H1 (cell line): ENCODE results near the gene RRBP1. TPM values are rescaled to one million over a fixed set of nuclear protein-coding genes. Genes with fewer than 3 reads are reported as not detected.

Source experiments
- CEBPB ChIP-seq: IDR thresholded peaks from 2 replicates; pipeline ENCODE4 v1.6.1; 2012; ENCODE audit warnings: low read depth, low read length
- CHD7 ChIP-seq: fragments of 300-600 bp; sonication (generic); IDR thresholded peaks from 2 replicates; pipeline ENCODE4 v1.7.1; 2012; ENCODE audit warnings: low read length, moderate library complexity, mild to moderate bottlenecking, inconsistent platforms; ENCODE audit not compliant: insufficient replicate concordance
- CREB1 ChIP-seq: IDR thresholded peaks from 2 replicates; pipeline ENCODE4 v1.6.1; 2012; ENCODE audit warnings: inconsistent platforms
- HDAC6 ChIP-seq: IDR thresholded peaks from one replicate; pipeline ENCODE4 v1.7.1; 2012; ENCODE audit warnings: low read depth, mild to moderate bottlenecking, inconsistent platforms, low read length, moderate library complexity
- JUND ChIP-seq: IDR thresholded peaks from 2 replicates; pipeline ENCODE4 v1.6.1; 2011; ENCODE audit warnings: mild to moderate bottlenecking, improper control_type of control experiment, low read length
- KDM1A ChIP-seq: fragments of 200-600, 300-600 bp; sonication (generic); IDR thresholded peaks from 2 replicates; pipeline ENCODE4 v1.7.1; 2016; ENCODE audit warnings: mild to moderate bottlenecking, low read length, borderline replicate concordance
- NRF1 ChIP-seq: IDR thresholded peaks from 2 replicates; pipeline ENCODE4 v1.6.1; 2011; ENCODE audit warnings: mild to moderate bottlenecking, low read depth, low read length, improper control_type of control experiment
- RAD21 ChIP-seq, 2 experiments: IDR thresholded peaks in 1 of 2; conservative IDR thresholded peaks in 1 of 2; 2 replicates each; pipeline ENCODE4 v1.6.1; 2011; ENCODE audit warnings: low read depth in 2 of 2, low read length in 2 of 2, improper control_type of control experiment in 1 of 2, inconsistent platforms in 1 of 2, mild to moderate bottlenecking in 1 of 2, moderate library complexity in 1 of 2
- RXRA ChIP-seq: IDR thresholded peaks from 2 replicates; pipeline ENCODE4 v1.6.1; 2011; ENCODE audit warnings: low read depth, mild to moderate bottlenecking, low read length, moderate library complexity; ENCODE audit not compliant: insufficient read depth
- SIRT6 ChIP-seq: IDR thresholded peaks from one replicate; pipeline ENCODE4 v1.7.1; 2012; ENCODE audit warnings: low read length, inconsistent platforms
- SIX5 ChIP-seq: IDR thresholded peaks from 2 replicates; pipeline ENCODE4 v1.6.1; 2011; ENCODE audit warnings: mild to moderate bottlenecking, low read depth, low read length
- SP2 ChIP-seq: IDR thresholded peaks from 2 replicates; pipeline ENCODE4 v1.6.1; 2012; ENCODE audit warnings: mild to moderate bottlenecking, low read length, inconsistent platforms
- TBP ChIP-seq: IDR thresholded peaks from 2 replicates; pipeline ENCODE4 v1.6.1; 2011; ENCODE audit warnings: low read depth, low read length, improper control_type of control experiment
- TCF12 ChIP-seq: IDR thresholded peaks from 2 replicates; pipeline ENCODE4 v1.6.1; 2011; ENCODE audit warnings: low read depth, mild to moderate bottlenecking, low read length
- polyA plus RNA-seq, 7 experiments: library from polyadenylated mRNA; depleted of rRNA in 3 of 7; stranded (reverse) in 5 of 7; unstranded in 2 of 7; fragments of >200 nt in 5 of 7; fragments of 200-250 nt in 2 of 7; gene quantifications; 1 replicate in 5 of 7; 2 replicates in 1 of 7; 4 replicates in 1 of 7; pipeline versions ENCODE4 v1.2.1 to v1.2.3, GENCODE V29; 2011 to 2013; ENCODE audit warnings: missing spikeins in 2 of 7, mixed read lengths in 2 of 7
- total RNA-seq: library from RNA; stranded (reverse); fragmentation: NEBNext Ultra II Directional; extraction: Animal tissue kit (Norgen Biotek cat#: 25700); gene quantifications from 2 replicates; pipeline ENCODE4 v1.2.1, GENCODE V29; 2021

The RRBP1 gene
- total and polyA plus RNA-seq, 2 of the 8 experiments (the other 6 are each of a cell fraction or from before 2014, with no cell fraction given), result 15.9 to 157 TPM

GRCh38 chr20:17711267-17711627, 29.2 kb upstream of the RRBP1 start (continued):
- TF ChIP-seq CHD7 (no peak), SP2 (no peak), RAD21 (IDR thresholded peaks at IDR 0.05 in 1 of 2, conservative IDR thresholded peaks at IDR 0.05 in 1 of 2; ENCODE audit: low read depth in 2 of 2, low read length in 2 of 2) (no peak), SIX5 (no peak), TBP (no peak), TCF12 (no peak), KDM1A (no peak), CEBPB (no peak), JUND (no peak), NRF1 (no peak), SIRT6 (no peak), HDAC6 (no peak), CREB1 (no peak), RXRA (no peak)
